H9 (cell line): ENCODE results near the gene TGM4. TPM values are rescaled to one million over a fixed set of nuclear protein-coding genes. Genes with fewer than 3 reads are reported as not detected.

ENCODE experiments used
- DNase-seq: peaks from one replicate; pipeline ENCODE4 v3.0.0-alpha.2; 2017
- H2AFZ ChIP-seq: one replicate; pipeline ENCODE4 v1.6.1; 2013; ENCODE audit warnings: mild to moderate bottlenecking, low read length, control low read depth, moderate library complexity
- H2AK5ac ChIP-seq: 2 replicates; pipeline ENCODE4 v1.6.1; 2013; ENCODE audit warnings: low read length, control low read depth, mixed read lengths; ENCODE audit not compliant: insufficient read length
- H2BK120ac ChIP-seq: one replicate; pipeline ENCODE4 v1.6.1; 2013; ENCODE audit warnings: low read depth, mild to moderate bottlenecking, low read length, control low read depth, inconsistent platforms; ENCODE audit not compliant: poor library complexity, severe bottlenecking
- H2BK12ac ChIP-seq: 2 replicates; pipeline ENCODE4 v1.6.1; 2013; ENCODE audit warnings: low read length, control low read depth, mixed read lengths, low read depth; ENCODE audit not compliant: insufficient read length
- H2BK15ac ChIP-seq: 2 replicates; pipeline ENCODE4 v1.6.1; 2013; ENCODE audit warnings: low read depth, low read length, control low read depth
- H2BK20ac ChIP-seq: one replicate; pipeline ENCODE4 v1.6.1; 2013; ENCODE audit warnings: low read depth, mild to moderate bottlenecking, low read length, control low read depth, inconsistent platforms; ENCODE audit not compliant: poor library complexity, severe bottlenecking
- H2BK5ac ChIP-seq: 2 replicates; pipeline ENCODE4 v1.6.1; 2013; ENCODE audit warnings: low read length, control low read depth, mixed read lengths; ENCODE audit not compliant: insufficient read length
- H3K14ac ChIP-seq: 2 replicates; pipeline ENCODE4 v1.6.1; 2013; ENCODE audit warnings: low read length, control low read depth; ENCODE audit not compliant: insufficient read depth
- H3K18ac ChIP-seq: 2 replicates; pipeline ENCODE4 v1.6.1; 2013; ENCODE audit warnings: low read depth, mild to moderate bottlenecking, mixed read lengths, low read length, control low read depth; ENCODE audit not compliant: insufficient read length
- H3K23ac ChIP-seq: 2 replicates; pipeline ENCODE4 v1.6.1; 2013; ENCODE audit warnings: low read length, control low read depth, mixed read lengths, low read depth; ENCODE audit not compliant: insufficient read length
- H3K23me2 ChIP-seq: 2 replicates; pipeline ENCODE4 v1.6.1; 2013; ENCODE audit warnings: low read depth, mild to moderate bottlenecking, mixed read lengths, low read length, control low read depth; ENCODE audit not compliant: insufficient read length, poor library complexity, severe bottlenecking
- H3K27ac ChIP-seq: 2 replicates; pipeline ENCODE4 v1.5.1; 2013; ENCODE audit warnings: low read length, control low read depth, mixed read lengths, low read depth; ENCODE audit not compliant: insufficient read length
- H3K27me3 ChIP-seq: 2 replicates; pipeline ENCODE4 v1.6.1; 2013; ENCODE audit warnings: low read length, control low read depth, inconsistent platforms; ENCODE audit not compliant: insufficient read depth
- H3K4ac ChIP-seq: 2 replicates; pipeline ENCODE4 v1.6.1; 2013; ENCODE audit warnings: low read depth, mild to moderate bottlenecking, control low read depth, inconsistent platforms, low read length, moderate library complexity
- H3K4me1 ChIP-seq: 2 replicates; pipeline ENCODE4 v1.6.1; 2013; ENCODE audit warnings: low read length, control low read depth, inconsistent platforms; ENCODE audit not compliant: insufficient read depth
- H3K4me2 ChIP-seq: 2 replicates; pipeline ENCODE4 v1.6.1; 2013; ENCODE audit warnings: low read length, control low read depth, mixed read lengths; ENCODE audit not compliant: insufficient read length, insufficient read depth
- H3K56ac ChIP-seq: 2 replicates; pipeline ENCODE4 v1.6.1; 2013; ENCODE audit warnings: low read depth, mild to moderate bottlenecking, mixed read lengths, low read length, control low read depth; ENCODE audit not compliant: insufficient read length
- H3K79me1 ChIP-seq: 2 replicates; pipeline ENCODE4 v1.6.1; 2013; ENCODE audit warnings: low read depth, mild to moderate bottlenecking, moderate library complexity, low read length, control low read depth, inconsistent platforms; ENCODE audit not compliant: insufficient read depth, poor library complexity, severe bottlenecking
- H3K79me2 ChIP-seq: 2 replicates; pipeline ENCODE4 v1.6.1; 2013; ENCODE audit warnings: low read length, control low read depth, inconsistent platforms; ENCODE audit not compliant: insufficient read depth
- H3K9ac ChIP-seq: 2 replicates; pipeline ENCODE4 v1.6.1; 2013; ENCODE audit warnings: low read length, control low read depth, mixed read lengths; ENCODE audit not compliant: insufficient read length; ENCODE audit errors: extremely low read depth
- H3K9me3 ChIP-seq: one replicate; pipeline ENCODE4 v1.6.1; 2013; ENCODE audit warnings: low read depth, low read length, inconsistent platforms; ENCODE audit not compliant: control insufficient read depth
- H3T11ph ChIP-seq: one replicate; pipeline ENCODE4 v1.6.1; 2013; ENCODE audit warnings: mild to moderate bottlenecking, low read length, control low read depth, inconsistent platforms
- H4K20me1 ChIP-seq: one replicate; pipeline ENCODE4 v1.6.1; 2013; ENCODE audit not compliant: control insufficient read depth, insufficient read length, insufficient read depth
- H4K5ac ChIP-seq: 2 replicates; pipeline ENCODE4 v1.6.1; 2013; ENCODE audit warnings: low read depth, mild to moderate bottlenecking, mixed read lengths, low read length, control low read depth; ENCODE audit not compliant: insufficient read length
- H4K8ac ChIP-seq: replicated peaks from 2 replicates; pipeline ENCODE4 v1.6.1; 2013; ENCODE audit warnings: low read length, control low read depth, mixed read lengths, low read depth; ENCODE audit not compliant: insufficient read length
- H4K91ac ChIP-seq: 2 replicates; pipeline ENCODE4 v1.6.1; 2013; ENCODE audit warnings: low read depth, mild to moderate bottlenecking, moderate library complexity, mixed read lengths, low read length, control low read depth; ENCODE audit not compliant: insufficient read length
- H3K27ac Mint-ChIP-seq, 3 experiments: 2 replicates in 2 of 3; 3 replicates in 1 of 3; pipeline ENCODE4 v1.8.0; 2020 to 2021; ENCODE audit warnings: mixed read lengths in 3 of 3, mild to moderate bottlenecking in 1 of 3, moderate library complexity in 1 of 3
- H3K27me3 Mint-ChIP-seq: 2 replicates; pipeline ENCODE4 v1.8.0; 2021; ENCODE audit warnings: low read depth, mild to moderate bottlenecking, moderate library complexity, mixed read lengths
- H3K36me3 Mint-ChIP-seq, 3 experiments: 2 replicates in 2 of 3; 3 replicates in 1 of 3; pipeline ENCODE4 v1.8.0; 2020 to 2021; ENCODE audit warnings: low read depth in 3 of 3, mixed read lengths in 3 of 3; ENCODE audit not compliant: insufficient read depth in 1 of 3
- H3K4me1 Mint-ChIP-seq, 2 experiments: 2 replicates each; pipeline ENCODE4 v1.8.0; 2020; ENCODE audit warnings: mixed read lengths in 2 of 2
- H3K4me3 Mint-ChIP-seq, 2 experiments: 2 replicates in 1 of 2; 3 replicates in 1 of 2; pipeline ENCODE4 v1.8.0; 2020 to 2021; ENCODE audit warnings: mild to moderate bottlenecking in 2 of 2, mixed read lengths in 2 of 2, moderate library complexity in 1 of 2
- H3K9me3 Mint-ChIP-seq, 2 experiments: 2 replicates in 1 of 2; 3 replicates in 1 of 2; pipeline ENCODE4 v1.8.0; 2020; ENCODE audit warnings: mild to moderate bottlenecking in 2 of 2, mixed read lengths in 2 of 2, moderate library complexity in 1 of 2
- WGBS: extraction: QIAGEN DNeasy Blood & Tissue Kit; methylation state at CpG from one replicate; pipeline ENCODE4 v1.1.7; 2013; ENCODE audit warnings: missing lambda C conversion rate, low lambda C conversion rate, mixed read lengths; ENCODE audit not compliant: insufficient read length; ENCODE audit errors: extremely low coverage; 5-methylcytosine and 5-hydroxymethylcytosine counted together
- total RNA-seq: library from RNA; stranded (reverse); gene quantifications from 2 replicates; pipeline ENCODE4 v1.2.1, GENCODE V29; 2021
- TF ChIP-seq, protein P1 (sequence below): fragments of 200-600 bp; sonication (generic); conservative IDR thresholded peaks from 3 replicates; pipeline ENCODE4 v1.8.0; 2021; ENCODE audit warnings: antibody characterized with exemption, mild to moderate bottlenecking

Gene TGM4
- total RNA-seq, 1 experiment from 2014 or later, result not detected

GRCh38 chr3:44913868-44914468 is 39.6 kb downstream of the TGM4 start:
- Histone ChIP-seq H3T11ph (no peak overlapping the region), H4K8ac (no peak overlapping the region), H4K91ac (no peak overlapping the region), H3K79me2 (no peaks in the 10 kb centered on the region), H2AK5ac (no peak overlapping the region), H3K27me3 (no peaks in the 10 kb centered on the region), H3K79me1 (no peaks in the 10 kb centered on the region), H3K14ac (no peak overlapping the region), H3K4me1 (no peaks in the 10 kb centered on the region), H3K23me2 (no peaks in the 10 kb centered on the region), H4K5ac (no peak overlapping the region), H3K9me3 (no peaks in the 10 kb centered on the region), H4K20me1 (no peaks in the 10 kb centered on the region), H2BK15ac (no peak overlapping the region), H3K23ac (no peak overlapping the region), H2BK12ac (no peak overlapping the region), H3K9ac (no peak overlapping the region), H2BK5ac (no peak overlapping the region), H3K56ac (no peak overlapping the region), H2AFZ (no peak overlapping the region), H3K27ac (no peak overlapping the region), H3K18ac (no peak overlapping the region), H3K4ac (no peak overlapping the region), H3K4me2 (no peak overlapping the region), H2BK120ac (no peak overlapping the region), H2BK20ac (no peak overlapping the region)
- peak; percentile 85 for DNase-seq
- H3K36me3 Mint-ChIP-seq, result peaks cover 0 to 4% (median 0%) of the 10 kb centered on the region in 3 experiments; a peak in 2 of 7 replicates
- TF ChIP-seq, protein P1, sequence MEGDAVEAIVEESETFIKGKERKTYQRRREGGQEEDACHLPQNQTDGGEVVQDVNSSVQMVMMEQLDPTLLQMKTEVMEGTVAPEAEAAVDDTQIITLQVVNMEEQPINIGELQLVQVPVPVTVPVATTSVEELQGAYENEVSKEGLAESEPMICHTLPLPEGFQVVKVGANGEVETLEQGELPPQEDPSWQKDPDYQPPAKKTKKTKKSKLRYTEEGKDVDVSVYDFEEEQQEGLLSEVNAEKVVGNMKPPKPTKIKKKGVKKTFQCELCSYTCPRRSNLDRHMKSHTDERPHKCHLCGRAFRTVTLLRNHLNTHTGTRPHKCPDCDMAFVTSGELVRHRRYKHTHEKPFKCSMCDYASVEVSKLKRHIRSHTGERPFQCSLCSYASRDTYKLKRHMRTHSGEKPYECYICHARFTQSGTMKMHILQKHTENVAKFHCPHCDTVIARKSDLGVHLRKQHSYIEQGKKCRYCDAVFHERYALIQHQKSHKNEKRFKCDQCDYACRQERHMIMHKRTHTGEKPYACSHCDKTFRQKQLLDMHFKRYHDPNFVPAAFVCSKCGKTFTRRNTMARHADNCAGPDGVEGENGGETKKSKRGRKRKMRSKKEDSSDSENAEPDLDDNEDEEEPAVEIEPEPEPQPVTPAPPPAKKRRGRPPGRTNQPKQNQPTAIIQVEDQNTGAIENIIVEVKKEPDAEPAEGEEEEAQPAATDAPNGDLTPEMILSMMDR, result peak; percentile 93
- peaks cover 7 to 10% of the 10 kb centered on the region in 2 experiments for H3K4me1 Mint-ChIP-seq
- peaks cover 12% of the 10 kb centered on the region for H3K27me3 Mint-ChIP-seq
- no peaks in the 10 kb centered on the region; a peak in 1 of 5 replicates for H3K9me3 Mint-ChIP-seq
- H3K4me3 Mint-ChIP-seq, result no peak overlapping the region
- no CpG with 5 or more reads among the region's 4 CpGs for WGBS
- H3K27ac Mint-ChIP-seq, result peak overlapping the region in 1 of 3 experiments; percentile 51; a peak in 2 of 7 replicates
